HG03520 (cell line): ENCODE data around the gene PODN.

Experiments
- ATAC-seq: cut with Tn5 transposase; IDR thresholded peaks from one replicate; pipeline ENCODE4 v1.9.1; 2021; ENCODE audit warnings: mild to moderate bottlenecking, moderate library complexity; ENCODE audit not compliant: unreplicated experiment

Gene PODN

DNA sequence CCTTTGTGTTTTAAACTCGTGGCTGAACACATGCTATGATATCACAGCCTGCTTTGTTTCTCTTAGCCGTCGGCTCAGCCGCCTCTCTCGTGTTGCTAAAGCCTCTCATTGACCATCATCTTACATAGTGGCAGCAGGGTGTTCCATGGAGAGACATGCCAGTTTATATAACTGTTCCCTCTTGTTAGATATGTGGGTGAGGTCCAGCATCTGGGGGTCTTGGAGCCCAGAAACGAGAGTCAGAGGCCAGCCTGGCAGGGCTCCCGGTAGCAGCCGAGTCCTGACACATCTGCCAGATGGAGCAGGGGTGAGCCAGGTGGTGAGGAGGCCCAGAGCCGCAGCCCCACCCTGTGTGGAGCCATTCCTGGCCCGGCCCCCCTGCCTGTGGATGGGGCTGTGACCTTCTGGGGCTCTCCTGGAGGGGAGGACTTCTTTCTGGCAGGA, 11.9 kb downstream of the PODN start:
- ATAC-seq: no peak

GRCh38 chr1:53074313-53075154, 12.5 kb downstream of the PODN start:
- no peak for ATAC-seq

- ATAC-seq: no peak
These were observed 13.2 kb downstream of the PODN start for GRCh38 chr1:53075206-53075605.

DNA sequence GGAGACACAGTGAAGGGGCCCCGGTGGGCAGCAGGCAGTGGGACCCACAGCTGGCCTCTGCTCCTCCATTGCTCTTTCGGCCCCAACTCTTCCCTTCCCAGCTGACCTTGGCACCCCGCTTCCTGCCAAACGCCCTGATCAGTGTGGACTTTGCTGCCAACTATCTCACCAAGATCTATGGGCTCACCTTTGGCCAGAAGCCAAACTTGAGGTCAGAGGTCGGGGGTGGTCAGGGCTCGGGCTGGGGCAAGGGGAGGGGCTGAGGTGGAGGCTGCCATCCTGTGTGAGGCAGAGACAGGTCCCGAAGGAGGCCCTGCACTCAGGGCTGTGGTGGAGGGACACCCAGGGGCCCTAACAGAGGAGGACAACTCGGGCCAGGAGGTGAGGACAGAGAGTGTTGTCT, 13.7 kb downstream of the PODN start:
- ATAC-seq: no peak

DNA sequence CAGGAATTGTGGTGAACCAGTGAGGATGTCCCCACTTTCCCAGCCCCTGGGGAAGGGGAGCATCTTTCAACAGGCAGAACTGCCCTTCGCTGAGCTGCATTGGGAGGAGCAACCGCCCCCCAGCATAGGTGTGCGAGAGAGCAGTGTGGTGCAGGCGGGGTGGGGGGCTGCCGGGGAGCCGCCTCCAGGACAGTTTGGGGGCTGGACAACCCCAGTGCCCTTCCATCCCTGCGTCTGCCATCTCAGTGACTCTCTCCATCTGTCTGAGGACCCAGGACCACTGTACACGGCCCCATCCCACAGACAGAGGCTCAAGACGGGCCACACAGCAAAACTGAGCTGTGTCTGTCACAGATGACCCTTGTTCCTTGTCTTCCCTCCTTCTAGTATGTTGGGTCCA, 14.2 kb downstream of the PODN start:
- ATAC-seq: no peak

GRCh38 chr1:53076721-53077598, 14.9 kb downstream of the PODN start:
- ATAC-seq: no peak

- no peak for ATAC-seq
These were observed 15.6 kb downstream of the PODN start for GRCh38 chr1:53077599-53077965.

GRCh38 chr1:53078333-53079101, 16.5 kb downstream of the PODN start:
- no peak for ATAC-seq

DNA sequence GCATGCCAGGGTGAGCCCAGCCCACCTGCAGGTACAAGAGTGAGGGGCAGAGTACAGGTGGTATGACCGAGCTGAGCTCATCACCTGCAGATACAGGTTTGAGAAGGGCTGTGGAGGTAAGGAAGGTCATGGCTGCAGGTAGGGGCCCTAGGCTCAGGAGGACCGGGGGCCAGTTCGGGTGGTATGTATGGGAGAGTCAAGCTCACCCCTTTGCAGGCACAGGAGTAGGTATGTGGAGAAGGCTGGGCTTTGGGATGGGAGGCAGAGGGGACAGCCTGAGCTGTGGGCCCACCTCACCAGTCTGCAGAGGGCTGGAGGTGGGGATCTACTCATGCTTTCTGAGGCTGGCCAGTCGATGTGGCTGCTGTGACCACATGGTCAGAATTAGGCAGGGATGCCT, 17.2 kb downstream of the PODN start:
- no peak for ATAC-seq

GRCh38 chr1:53080041-53080440, 18.0 kb downstream of the PODN start:
- ATAC-seq: no peak

GRCh38 chr1:53080769-53081168, 18.8 kb downstream of the PODN start:
- no peak for ATAC-seq

DNA sequence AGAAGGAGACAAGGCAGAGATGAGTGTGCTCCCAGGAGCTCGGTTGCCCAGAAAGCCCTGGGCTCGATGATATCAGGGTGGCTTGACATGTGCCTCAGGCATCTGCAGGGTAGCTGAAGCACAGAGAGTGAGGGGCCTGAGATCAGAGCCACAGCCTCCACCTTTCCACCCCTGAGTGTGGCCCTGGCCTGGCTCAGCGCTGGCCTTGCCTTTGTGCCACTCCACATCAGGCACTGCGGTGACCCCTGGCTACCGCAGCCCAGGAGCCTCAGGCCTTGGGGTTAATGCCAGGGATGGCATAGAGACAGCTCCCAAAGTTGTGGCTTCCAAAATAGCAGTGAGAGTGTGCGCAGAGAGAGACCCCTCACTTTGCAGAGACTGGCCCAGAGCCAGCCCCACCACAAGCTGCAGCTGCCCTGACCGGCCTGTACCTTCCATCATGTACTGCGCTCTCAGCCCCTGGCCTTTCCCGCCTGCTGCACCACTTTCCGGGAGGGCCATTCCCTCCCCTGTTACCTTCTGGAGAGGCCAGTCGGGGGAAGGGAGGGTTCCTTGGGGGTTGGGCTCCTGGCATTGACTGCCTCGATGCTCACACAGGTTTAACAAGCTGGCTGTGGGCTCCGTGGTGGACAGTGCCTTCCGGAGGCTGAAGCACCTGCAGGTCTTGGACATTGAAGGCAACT, 19.5 kb downstream of the PODN start:
- no peak for ATAC-seq

DNA sequence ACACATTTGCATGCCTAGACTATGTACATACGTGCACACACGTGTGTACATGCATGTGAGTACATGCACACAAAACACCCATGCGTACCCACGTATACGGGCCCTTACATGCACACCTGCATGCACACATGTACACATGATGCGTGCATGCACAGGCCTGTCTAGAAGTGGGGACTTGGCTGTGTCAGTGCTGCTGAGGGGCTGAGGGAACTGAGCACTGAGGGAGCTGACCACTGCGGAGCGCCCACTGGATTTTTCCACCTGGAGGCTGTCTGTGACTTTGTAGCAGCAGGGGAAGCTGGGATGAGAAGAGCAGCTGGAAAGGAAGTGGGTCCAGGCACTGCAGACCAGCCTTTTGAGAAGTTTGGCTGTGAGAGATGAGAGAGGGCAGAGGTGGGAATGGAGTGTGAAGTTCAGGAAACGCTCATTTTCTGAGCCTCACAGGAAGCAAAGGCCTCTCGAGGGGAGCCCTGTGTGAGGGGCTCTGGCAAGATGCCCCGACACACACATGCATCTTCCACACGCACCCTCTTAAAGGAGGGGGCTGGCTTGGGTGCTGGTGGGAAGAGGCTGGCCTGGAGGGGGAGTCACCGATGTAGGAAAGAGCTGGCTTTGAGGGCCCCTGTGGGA, 20.9 kb downstream of the PODN start:
- no peak for ATAC-seq

DNA sequence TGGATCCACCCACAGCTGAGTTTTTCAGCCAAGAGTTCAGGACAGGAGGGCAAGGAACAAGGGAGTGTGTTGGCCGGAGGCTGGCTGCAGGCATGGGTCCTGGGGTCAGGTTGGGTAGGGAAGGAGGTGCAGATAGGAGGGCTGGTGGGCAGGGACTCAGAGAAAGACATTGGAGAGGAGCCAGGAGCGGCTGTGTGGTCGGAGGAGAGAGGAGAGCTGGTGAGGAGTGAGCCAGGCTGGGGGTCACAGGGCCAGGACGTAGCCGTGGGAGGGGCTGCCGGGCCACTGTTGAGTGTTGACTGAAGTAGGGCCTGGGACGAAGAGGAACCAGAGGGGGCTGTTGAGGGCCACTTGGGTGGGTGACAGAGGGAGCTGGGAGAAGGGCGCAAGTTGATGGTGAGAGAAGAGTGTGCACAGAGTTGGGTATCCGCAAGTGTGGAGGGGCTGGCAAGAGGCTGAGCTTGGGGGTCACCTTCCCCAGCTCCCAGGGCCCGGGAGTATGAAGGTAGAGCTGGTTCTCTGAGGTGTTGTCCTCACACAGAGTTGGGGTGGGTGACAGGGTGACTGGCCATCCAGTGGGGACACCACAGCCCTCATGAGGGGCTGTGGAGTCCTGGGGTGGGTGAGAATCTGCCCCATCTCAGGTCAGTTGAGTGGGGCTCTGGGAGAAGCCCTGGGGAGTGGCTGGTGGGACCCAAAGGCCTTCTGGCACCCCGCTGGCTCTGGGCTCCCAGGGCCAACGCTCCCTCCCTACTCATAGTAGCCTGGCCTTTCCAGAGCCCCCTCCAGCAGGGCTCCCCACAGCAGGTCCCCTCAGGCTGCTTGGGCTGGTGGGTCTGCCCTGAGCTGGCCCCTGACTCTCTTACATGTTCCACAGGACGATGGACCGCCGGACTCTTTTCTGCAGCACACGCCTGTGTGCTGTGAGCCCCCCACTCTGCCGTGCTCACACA, 21.9 kb downstream of the PODN start:
- ATAC-seq: no peak

DNA sequence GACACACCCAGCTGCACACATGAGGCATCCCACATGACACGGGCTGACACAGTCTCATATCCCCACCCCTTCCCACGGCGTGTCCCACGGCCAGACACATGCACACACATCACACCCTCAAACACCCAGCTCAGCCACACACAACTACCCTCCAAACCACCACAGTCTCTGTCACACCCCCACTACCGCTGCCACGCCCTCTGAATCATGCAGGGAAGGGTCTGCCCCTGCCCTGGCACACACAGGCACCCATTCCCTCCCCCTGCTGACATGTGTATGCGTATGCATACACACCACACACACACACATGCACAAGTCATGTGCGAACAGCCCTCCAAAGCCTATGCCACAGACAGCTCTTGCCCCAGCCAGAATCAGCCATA, 22.6 kb downstream of the PODN start:
- ATAC-seq: no peak

GRCh38 chr1:53085405-53085804, 23.4 kb downstream of the PODN start:
- no peak for ATAC-seq

GRCh38 chr1:53086491-53087070, 24.6 kb downstream of the PODN start:
- ATAC-seq: no peak

- ATAC-seq: no peak
These were observed 25.6 kb downstream of the PODN start for GRCh38 chr1:53087332-53088285.
